ENCODE measurements around the gene APLP2. TPM values are rescaled to one million over a fixed set of nuclear protein-coding genes. Genes with fewer than 3 reads are reported as not detected.

APLP2 gene
- total and polyA plus RNA-seq, 2 experiments from 2014 or later = 322 to 362 TPM

GRCh38 chr11:130150790-130151189, 81.1 kb downstream of the APLP2 start:
- H3K9me2 ChIP-seq (ENCODE audit: insufficient read depth) = no peaks in the 10 kb centered on the region
- no peaks in the 10 kb centered on the region for H3K79me2 ChIP-seq (replicated peaks; ENCODE audit: insufficient read depth)
- no peak overlapping the region for H2AFZ ChIP-seq
- TF ChIP-seq, protein P1, sequence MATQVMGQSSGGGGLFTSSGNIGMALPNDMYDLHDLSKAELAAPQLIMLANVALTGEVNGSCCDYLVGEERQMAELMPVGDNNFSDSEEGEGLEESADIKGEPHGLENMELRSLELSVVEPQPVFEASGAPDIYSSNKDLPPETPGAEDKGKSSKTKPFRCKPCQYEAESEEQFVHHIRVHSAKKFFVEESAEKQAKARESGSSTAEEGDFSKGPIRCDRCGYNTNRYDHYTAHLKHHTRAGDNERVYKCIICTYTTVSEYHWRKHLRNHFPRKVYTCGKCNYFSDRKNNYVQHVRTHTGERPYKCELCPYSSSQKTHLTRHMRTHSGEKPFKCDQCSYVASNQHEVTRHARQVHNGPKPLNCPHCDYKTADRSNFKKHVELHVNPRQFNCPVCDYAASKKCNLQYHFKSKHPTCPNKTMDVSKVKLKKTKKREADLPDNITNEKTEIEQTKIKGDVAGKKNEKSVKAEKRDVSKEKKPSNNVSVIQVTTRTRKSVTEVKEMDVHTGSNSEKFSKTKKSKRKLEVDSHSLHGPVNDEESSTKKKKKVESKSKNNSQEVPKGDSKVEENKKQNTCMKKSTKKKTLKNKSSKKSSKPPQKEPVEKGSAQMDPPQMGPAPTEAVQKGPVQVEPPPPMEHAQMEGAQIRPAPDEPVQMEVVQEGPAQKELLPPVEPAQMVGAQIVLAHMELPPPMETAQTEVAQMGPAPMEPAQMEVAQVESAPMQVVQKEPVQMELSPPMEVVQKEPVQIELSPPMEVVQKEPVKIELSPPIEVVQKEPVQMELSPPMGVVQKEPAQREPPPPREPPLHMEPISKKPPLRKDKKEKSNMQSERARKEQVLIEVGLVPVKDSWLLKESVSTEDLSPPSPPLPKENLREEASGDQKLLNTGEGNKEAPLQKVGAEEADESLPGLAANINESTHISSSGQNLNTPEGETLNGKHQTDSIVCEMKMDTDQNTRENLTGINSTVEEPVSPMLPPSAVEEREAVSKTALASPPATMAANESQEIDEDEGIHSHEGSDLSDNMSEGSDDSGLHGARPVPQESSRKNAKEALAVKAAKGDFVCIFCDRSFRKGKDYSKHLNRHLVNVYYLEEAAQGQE (IDR thresholded peaks at IDR 0.05; ENCODE audit: unreplicated experiment) = no peak
- Mint-ChIP-seq H3K36me3 (ENCODE audit: low read depth) (no peaks in the 10 kb centered on the region), H3K27me3 (ENCODE audit: insufficient read depth, low read depth, poor library complexity) (peaks cover 5% of the 10 kb centered on the region), H3K27ac (no peak overlapping the region), H3K4me3 (no peak overlapping the region), H3K9me3 (no peaks in the 10 kb centered on the region), H3K4me1 (peaks cover 22% of the 10 kb centered on the region)
- H3K36me3 ChIP-seq (ENCODE audit: insufficient read depth) = no peaks in the 10 kb centered on the region
- no peak for DNase-seq (ENCODE audit: low spot score)
- ATAC-seq = no peak
- no peaks in the 10 kb centered on the region for H3K27me3 ChIP-seq (ENCODE audit: insufficient read depth)
- H3K4me2 ChIP-seq = no peak overlapping the region
- H4K20me1 ChIP-seq (replicated peaks; ENCODE audit: insufficient read depth) = no peaks in the 10 kb centered on the region
- peak overlapping the region; percentile 70; the same call in 1 of the 2 replicates for H3K27ac ChIP-seq (ENCODE audit: low read depth)
- H3K4me1 ChIP-seq (ENCODE audit: insufficient read depth) = peaks cover 5% of the 10 kb centered on the region
- H3F3A ChIP-seq (replicated peaks; ENCODE audit: low read depth) = no peaks in the 10 kb centered on the region
- H3K4me3 ChIP-seq = no peak overlapping the region

DNA sequence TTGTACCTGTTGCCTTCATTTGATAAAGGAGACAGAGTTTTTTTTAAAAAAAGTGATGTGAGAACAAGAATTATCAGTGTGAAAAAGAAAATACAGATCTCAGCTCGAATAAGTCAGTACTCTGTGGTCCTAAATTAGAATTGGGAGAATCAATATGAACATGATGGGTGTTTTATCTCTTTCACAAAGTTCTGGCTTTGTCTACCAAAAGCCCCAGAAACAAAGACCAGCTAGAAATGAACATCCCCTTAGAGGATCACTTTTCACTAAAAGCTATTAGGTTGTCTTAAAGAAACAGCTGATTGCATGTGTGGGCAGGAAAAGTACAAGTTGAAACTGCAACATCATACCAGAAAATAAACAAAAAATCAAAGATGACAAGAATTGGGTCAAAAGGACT, 81.5 kb downstream of the APLP2 start:
- no peak overlapping the region for H3K27ac Mint-ChIP-seq
- TF ChIP-seq, protein P1 (IDR thresholded peaks at IDR 0.05; ENCODE audit: unreplicated experiment) = no peak
- TF ChIP-seq EZH2 (IDR thresholded peaks at IDR 0.05; ENCODE audit: low read depth, unreplicated experiment) (no peak), POLR2AphosphoS5 (IDR thresholded peaks at IDR 0.05; ENCODE audit: low read depth) (no peak), ETS1 (IDR thresholded peaks at IDR 0.05) (no peak), JUNB (IDR thresholded peaks at IDR 0.05; ENCODE audit: unreplicated experiment) (no peak), EZH2phosphoT487 (IDR thresholded peaks at IDR 0.05; ENCODE audit: unreplicated experiment) (no peak), ZNF114 (CRISPR knock-in tag; IDR thresholded peaks at IDR 0.05) (no peak), STAT1 (IDR thresholded peaks at IDR 0.05; ENCODE audit: unreplicated experiment) (no peak), CREB1 (CRISPR knock-in tag; IDR thresholded peaks at IDR 0.05; ENCODE audit: low read depth) (no peak)
- TF ChIP-seq, protein P2, sequence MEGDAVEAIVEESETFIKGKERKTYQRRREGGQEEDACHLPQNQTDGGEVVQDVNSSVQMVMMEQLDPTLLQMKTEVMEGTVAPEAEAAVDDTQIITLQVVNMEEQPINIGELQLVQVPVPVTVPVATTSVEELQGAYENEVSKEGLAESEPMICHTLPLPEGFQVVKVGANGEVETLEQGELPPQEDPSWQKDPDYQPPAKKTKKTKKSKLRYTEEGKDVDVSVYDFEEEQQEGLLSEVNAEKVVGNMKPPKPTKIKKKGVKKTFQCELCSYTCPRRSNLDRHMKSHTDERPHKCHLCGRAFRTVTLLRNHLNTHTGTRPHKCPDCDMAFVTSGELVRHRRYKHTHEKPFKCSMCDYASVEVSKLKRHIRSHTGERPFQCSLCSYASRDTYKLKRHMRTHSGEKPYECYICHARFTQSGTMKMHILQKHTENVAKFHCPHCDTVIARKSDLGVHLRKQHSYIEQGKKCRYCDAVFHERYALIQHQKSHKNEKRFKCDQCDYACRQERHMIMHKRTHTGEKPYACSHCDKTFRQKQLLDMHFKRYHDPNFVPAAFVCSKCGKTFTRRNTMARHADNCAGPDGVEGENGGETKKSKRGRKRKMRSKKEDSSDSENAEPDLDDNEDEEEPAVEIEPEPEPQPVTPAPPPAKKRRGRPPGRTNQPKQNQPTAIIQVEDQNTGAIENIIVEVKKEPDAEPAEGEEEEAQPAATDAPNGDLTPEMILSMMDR (conservative IDR thresholded peaks at IDR 0.05; ENCODE audit: low read depth in 2 of 2) = no peak

More for the DNA sequence above, 81.5 kb downstream of the APLP2 start:
- H3K4me3 Mint-ChIP-seq = no peak overlapping the region
- no peak for ATAC-seq
- no peaks in the 10 kb centered on the region for H3K27me3 ChIP-seq (ENCODE audit: insufficient read depth)
- H3K36me3 ChIP-seq (ENCODE audit: insufficient read depth) = no peaks in the 10 kb centered on the region
- peak overlapping the region; percentile 70 for H3K27ac ChIP-seq (ENCODE audit: low read depth)
- H3F3A ChIP-seq (replicated peaks; ENCODE audit: low read depth) = no peaks in the 10 kb centered on the region
- no peaks in the 10 kb centered on the region for H3K36me3 Mint-ChIP-seq (ENCODE audit: low read depth)
- peaks cover 5% of the 10 kb centered on the region for H3K4me1 ChIP-seq (ENCODE audit: insufficient read depth)
- H3K79me2 ChIP-seq (replicated peaks; ENCODE audit: insufficient read depth) = no peaks in the 10 kb centered on the region
- H3K9me3 Mint-ChIP-seq = no peaks in the 10 kb centered on the region
- H2AFZ ChIP-seq = no peak overlapping the region
- H4K20me1 ChIP-seq (replicated peaks; ENCODE audit: insufficient read depth) = no peaks in the 10 kb centered on the region
- DNase-seq (ENCODE audit: low spot score) = no peak
- H3K27me3 Mint-ChIP-seq (ENCODE audit: insufficient read depth, low read depth, poor library complexity) = peaks cover 5% of the 10 kb centered on the region
- H3K4me1 Mint-ChIP-seq = peaks cover 21% of the 10 kb centered on the region
- H3K4me3 ChIP-seq = no peak overlapping the region
- no peaks in the 10 kb centered on the region for H3K9me2 ChIP-seq (ENCODE audit: insufficient read depth)
- no peak overlapping the region for H3K4me2 ChIP-seq

Data from GM23338 (cell line).